SK-N-MC (cell line): ENCODE results near the gene EPB41L4B.

ENCODE experiments used
- EZH2 ChIP-seq: fragments of 200-600 bp; sonication (generic); IDR thresholded peaks from one replicate; pipeline ENCODE4 v1.6.1; 2017; ENCODE audit warnings: antibody characterized with exemption
- FOXP2 ChIP-seq: optimal IDR thresholded peaks from 2 replicates; pipeline ENCODE3; 2011; ENCODE audit warnings: mild to moderate bottlenecking, moderate library complexity; ENCODE audit not compliant: insufficient read depth; ENCODE audit errors: extremely low read length, control extremely low read depth
- POLR2AphosphoS5 ChIP-seq: IDR thresholded peaks from 2 replicates; pipeline ENCODE4 v1.6.1; 2012; ENCODE audit warnings: mild to moderate bottlenecking, low read depth, low read length, borderline replicate concordance

DNA sequence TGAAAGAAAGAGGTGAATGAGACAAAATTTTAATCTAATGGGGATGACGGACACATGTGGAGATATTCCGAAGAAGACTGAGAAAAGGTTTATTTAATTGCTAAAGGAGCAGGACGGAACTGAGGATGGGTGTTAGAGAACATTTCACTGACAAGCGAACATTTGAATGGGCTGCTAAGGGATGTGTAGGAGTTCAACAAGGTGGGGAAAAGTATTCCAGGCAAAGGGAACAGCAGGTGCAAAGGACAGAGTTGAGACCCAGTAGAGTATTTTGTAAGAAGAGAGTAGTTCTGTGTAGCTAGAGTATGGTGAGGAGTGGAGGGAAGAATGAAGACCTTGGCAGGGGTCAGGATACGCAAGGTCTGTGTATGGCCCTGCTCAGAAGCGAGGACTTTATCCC lies 106.4 kb downstream of the EPB41L4B start:
- TF ChIP-seq POLR2AphosphoS5 (no peak), EZH2 (no peak), FOXP2 (no peak)
